Activated naive CD8-positive, alpha-beta T cell treated with anti-CD3 and anti-CD28 coated beads, Interleukin-2, amount 10 ng/mL, durations not matched to agents 7 days and 5 days (primary cell): Measurements from ENCODE around the gene IFRD1. TPM values are rescaled to one million over a fixed set of nuclear protein-coding genes. Genes with fewer than 3 reads are reported as not detected.
A peak's percentile ranks its signal among the peaks of the same experiment; 100 is the strongest.

ENCODE experiments used
- ATAC-seq: fragments of 150-1000 bp; cut with Tn5 transposase; one replicate; pipeline ENCODE4 v1.10.0; 2021; ENCODE audit warnings: low read depth, moderate library complexity
- POLR2A ChIA-PET: fragments of 350-600 bp; sonication (Branson Sonifier 250); formaldehyde crosslinking; loops from one replicate; lab custom pipeline; 2021; ENCODE audit warnings: antibody characterized with exemption; lab: Charles Lee
- DNase-seq: peaks from one replicate; pipeline ENCODE4 v3.0.0; 2021
- H3K27ac Mint-ChIP-seq: one replicate; pipeline ENCODE4 v1.8.0; 2022; ENCODE audit warnings: mild to moderate bottlenecking, mixed read lengths
- H3K27me3 Mint-ChIP-seq: one replicate; pipeline ENCODE4 v1.8.0; 2022; ENCODE audit warnings: mild to moderate bottlenecking, moderate library complexity, mixed read lengths
- H3K36me3 Mint-ChIP-seq: one replicate; pipeline ENCODE4 v1.8.0; 2021; ENCODE audit warnings: mild to moderate bottlenecking, mixed read lengths
- H3K4me1 Mint-ChIP-seq: one replicate; pipeline ENCODE4 v1.8.0; 2021; ENCODE audit warnings: mixed read lengths
- H3K4me3 Mint-ChIP-seq: one replicate; pipeline ENCODE4 v1.8.0; 2022; ENCODE audit warnings: mild to moderate bottlenecking, moderate library complexity, mixed read lengths
- H3K9me3 Mint-ChIP-seq: one replicate; pipeline ENCODE4 v1.8.0; 2021; ENCODE audit warnings: mixed read lengths
- total RNA-seq, 2 experiments: library from RNA; stranded (reverse); gene quantifications; one replicate each; pipeline ENCODE4 v1.2.3, GENCODE V29; 2021

The IFRD1 gene
- 10 to 100 TPM; 38.7 to 39.2 TPM for total RNA-seq

- Mint-ChIP-seq H3K4me1 (peaks cover 33% of the 10 kb centered on the region), H3K36me3 (no peaks in the 10 kb centered on the region)
- ATAC-seq, result peak; percentile 80
Observed at GRCh38 chr7:112449902-112450806, at the start of gene IFRD1. IFRD1 (plus strand) TSS chr7:112450460; CDS start chr7:112450689, 229 bp downstream.

GRCh38 chr7:112404321-112404720 lies 45.9 kb upstream of the IFRD1 start:
- no peak for DNase-seq
- no peaks in the 10 kb centered on the region for H3K36me3 Mint-ChIP-seq
- no peak overlapping the region for H3K27ac Mint-ChIP-seq
- peaks cover 13% of the 10 kb centered on the region for H3K27me3 Mint-ChIP-seq
- ATAC-seq, result no peak
- POLR2A ChIA-PET, result no interaction called here
- peaks cover 4% of the 10 kb centered on the region for H3K4me1 Mint-ChIP-seq
- no peak overlapping the region for H3K4me3 Mint-ChIP-seq
- H3K9me3 Mint-ChIP-seq, result peaks cover 2% of the 10 kb centered on the region

More at GRCh38 chr7:112449902-112450806, at the start of gene IFRD1:
- Mint-ChIP-seq H3K9me3 (no peaks in the 10 kb centered on the region), H3K27ac (peak within 1 kb of the TSS; percentile 95), H3K27me3 (no peaks in the 10 kb centered on the region), H3K4me3 (peak within 1 kb of the TSS; percentile 93)
- POLR2A ChIA-PET, result interaction anchor here (0.8 to 3.2 kb wide), 9 partner anchors 9 to 888 kb away, joined by 3 to 21 read pairs (median 6); partner anchors contain the start of genes DOCK4, IMMP2L and ZNF277
- peak; percentile 98 for DNase-seq

- H3K36me3 Mint-ChIP-seq, result no peaks in the 10 kb centered on the region
- peaks cover 2% of the 10 kb centered on the region for H3K9me3 Mint-ChIP-seq
- DNase-seq, result no peak
- POLR2A ChIA-PET, result no interaction called here
- no peak overlapping the region for H3K4me3 Mint-ChIP-seq
- no peaks in the 10 kb centered on the region for H3K4me1 Mint-ChIP-seq
- peaks cover 19% of the 10 kb centered on the region for H3K27me3 Mint-ChIP-seq
- ATAC-seq, result no peak
- H3K27ac Mint-ChIP-seq, result no peak overlapping the region
Observed at GRCh38 chr7:112405286-112405685, 45.0 kb upstream of the IFRD1 start.

- POLR2A ChIA-PET, result interaction anchor here (0.5 kb wide), 1 partner anchor 336 kb away, joined by 6 read pairs; no protein-coding TSS in a partner anchor
- no peaks in the 10 kb centered on the region for H3K36me3 Mint-ChIP-seq
- no peak overlapping the region for H3K27ac Mint-ChIP-seq
- no peak for DNase-seq
- no peak for ATAC-seq
- no peaks in the 10 kb centered on the region for H3K4me1 Mint-ChIP-seq
- peaks cover 28% of the 10 kb centered on the region for H3K27me3 Mint-ChIP-seq
- peaks cover 2% of the 10 kb centered on the region for H3K9me3 Mint-ChIP-seq
- H3K4me3 Mint-ChIP-seq, result no peak overlapping the region
Observed at GRCh38 chr7:112407261-112407660, 43.0 kb upstream of the IFRD1 start.

GRCh38 chr7:112410092-112410491 lies 40.2 kb upstream of the IFRD1 start:
- POLR2A ChIA-PET, result no interaction called here
- H3K27ac Mint-ChIP-seq, result no peak overlapping the region
- peaks cover 36% of the 10 kb centered on the region for H3K27me3 Mint-ChIP-seq
- H3K9me3 Mint-ChIP-seq, result no peaks in the 10 kb centered on the region
- H3K4me3 Mint-ChIP-seq, result no peak overlapping the region
- no peaks in the 10 kb centered on the region for H3K36me3 Mint-ChIP-seq
- H3K4me1 Mint-ChIP-seq, result peaks cover 2% of the 10 kb centered on the region
- ATAC-seq, result no peak
- no peak for DNase-seq

GRCh38 chr7:112411186-112411795 lies 39.0 kb upstream of the IFRD1 start:
- ATAC-seq (no peak), DNase-seq (no peak)
- POLR2A ChIA-PET, result no interaction called here
- Mint-ChIP-seq H3K4me1 (peaks cover 3% of the 10 kb centered on the region), H3K9me3 (no peaks in the 10 kb centered on the region), H3K27me3 (peaks cover 32% of the 10 kb centered on the region), H3K4me3 (no peak overlapping the region), H3K36me3 (no peaks in the 10 kb centered on the region), H3K27ac (no peak overlapping the region)

- peaks cover 2% of the 10 kb centered on the region for H3K9me3 Mint-ChIP-seq
- no peak overlapping the region for H3K27ac Mint-ChIP-seq
- H3K36me3 Mint-ChIP-seq, result peaks cover 2% of the 10 kb centered on the region
- no peak for ATAC-seq
- peaks cover 3% of the 10 kb centered on the region for H3K4me1 Mint-ChIP-seq
- peaks cover 21% of the 10 kb centered on the region for H3K27me3 Mint-ChIP-seq
- H3K4me3 Mint-ChIP-seq, result no peak overlapping the region
- POLR2A ChIA-PET, result no interaction called here
- DNase-seq, result no peak
Observed at GRCh38 chr7:112414855-112415490, 35.3 kb upstream of the IFRD1 start.

- peaks cover 15% of the 10 kb centered on the region for H3K27me3 Mint-ChIP-seq
- H3K9me3 Mint-ChIP-seq, result peaks cover 2% of the 10 kb centered on the region
- H3K4me3 Mint-ChIP-seq, result no peak overlapping the region
- H3K27ac Mint-ChIP-seq, result no peak overlapping the region
- ATAC-seq (no peak), DNase-seq (no peak)
- POLR2A ChIA-PET, result no interaction called here
- H3K4me1 Mint-ChIP-seq, result peaks cover 3% of the 10 kb centered on the region
- peaks cover 2% of the 10 kb centered on the region for H3K36me3 Mint-ChIP-seq
Observed at GRCh38 chr7:112416127-112416526, 34.1 kb upstream of the IFRD1 start.

GRCh38 chr7:112419543-112420130 lies 30.6 kb upstream of the IFRD1 start:
- DNase-seq (no peak), ATAC-seq (no peak)
- Mint-ChIP-seq H3K27ac (no peak overlapping the region), H3K27me3 (no peaks in the 10 kb centered on the region), H3K36me3 (peaks cover 3% of the 10 kb centered on the region), H3K4me1 (peaks cover 18% of the 10 kb centered on the region), H3K4me3 (no peak overlapping the region), H3K9me3 (peaks cover 2% of the 10 kb centered on the region)
- POLR2A ChIA-PET, result no interaction called here

GRCh38 chr7:112420236-112420861 lies 29.9 kb upstream of the IFRD1 start:
- no peaks in the 10 kb centered on the region for H3K27me3 Mint-ChIP-seq
- peaks cover 2% of the 10 kb centered on the region for H3K9me3 Mint-ChIP-seq
- ATAC-seq (no peak), DNase-seq (no peak)
- H3K27ac Mint-ChIP-seq, result no peak overlapping the region
- H3K4me3 Mint-ChIP-seq, result no peak overlapping the region
- peaks cover 16% of the 10 kb centered on the region for H3K4me1 Mint-ChIP-seq
- POLR2A ChIA-PET, result no interaction called here
- H3K36me3 Mint-ChIP-seq, result peaks cover 3% of the 10 kb centered on the region

- Mint-ChIP-seq H3K4me1 (peaks cover 15% of the 10 kb centered on the region), H3K9me3 (peaks cover 2% of the 10 kb centered on the region), H3K4me3 (peak overlapping the region; percentile 56), H3K27me3 (no peaks in the 10 kb centered on the region), H3K36me3 (peaks cover 3% of the 10 kb centered on the region), H3K27ac (peak overlapping the region; percentile 72)
- ATAC-seq (peak; percentile 76), DNase-seq (no peak)
- POLR2A ChIA-PET, result interaction anchor here (1.9 kb wide), 1 partner anchor 28 kb away, joined by 8 read pairs; the partner anchor contains the start of gene IFRD1
Observed at GRCh38 chr7:112421666-112422486, 28.4 kb upstream of the IFRD1 start.
